H1 (cell line): Measurements from ENCODE around the gene ADAMTS17.

Experiments used
- BACH1 ChIP-seq: IDR thresholded peaks from 2 replicates; pipeline ENCODE4 v1.6.1; 2012; ENCODE audit warnings: low read length, improper control_type of control experiment
- CREB1 ChIP-seq: IDR thresholded peaks from 2 replicates; pipeline ENCODE4 v1.6.1; 2012; ENCODE audit warnings: inconsistent platforms
- CTCF ChIP-seq, 3 experiments: IDR thresholded peaks; 1 replicate in 2 of 3; 2 replicates in 1 of 3; pipeline versions ENCODE4 v1.5.1 to v1.6.1; 2011; ENCODE audit warnings: low read length in 3 of 3, mild to moderate bottlenecking in 3 of 3, inconsistent platforms in 2 of 3, low read depth in 1 of 3, moderate library complexity in 1 of 3; ENCODE audit not compliant: insufficient read depth in 1 of 3; ENCODE audit errors: control extremely low read depth in 1 of 3
- NRF1 ChIP-seq: IDR thresholded peaks from 2 replicates; pipeline ENCODE4 v1.6.1; 2011; ENCODE audit warnings: mild to moderate bottlenecking, low read depth, low read length, improper control_type of control experiment
- PHF8 ChIP-seq: fragments of 200-600 bp; sonication (generic); conservative IDR thresholded peaks from 2 replicates; pipeline ENCODE4 v1.7.1; 2012; ENCODE audit warnings: low read depth, mild to moderate bottlenecking, inconsistent platforms, low read length, moderate library complexity
- SIX5 ChIP-seq: IDR thresholded peaks from 2 replicates; pipeline ENCODE4 v1.6.1; 2011; ENCODE audit warnings: mild to moderate bottlenecking, low read depth, low read length
- TAF1 ChIP-seq: IDR thresholded peaks from 2 replicates; pipeline ENCODE4 v1.6.1; 2011; ENCODE audit warnings: mild to moderate bottlenecking, low read depth, low read length

GRCh38 chr15:100113351-100114080, 228.3 kb downstream of the ADAMTS17 start:
- TF ChIP-seq CTCF (IDR thresholded peaks at IDR 0.05; ENCODE audit: control extremely low read depth in 1 of 3, insufficient read depth in 1 of 3, low read depth in 1 of 3, low read length in 3 of 3) (no peak), PHF8 (no peak), NRF1 (no peak), CREB1 (no peak), TAF1 (no peak), SIX5 (no peak), BACH1 (no peak)
